ENCODE data around the gene SHC3. TPM values are rescaled to one million over a fixed set of nuclear protein-coding genes. Genes with fewer than 3 reads are reported as not detected.

Gene SHC3
- total RNA-seq, 1 experiment from 2014 or later = 0.27 TPM

- Histone ChIP-seq H3K4me3 (replicated peaks in 1 of 2; ENCODE audit: low read depth in 1 of 2, low read length in 2 of 2) (no peak overlapping the region), H3K27ac (ENCODE audit: low read depth, low read length) (no peak overlapping the region), H3K27me3 (ENCODE audit: insufficient read depth, low read length) (0 out of 2 replicates have a peak, but pooled peaks cover 7% of the 10 kb centered on the region), H3K9me2 (ENCODE audit: insufficient read depth) (no peaks in the 10 kb centered on the region), H3K4me1 (ENCODE audit: control insufficient read depth in 1 of 2, insufficient read depth in 2 of 2, low read length in 2 of 2) (peaks cover 0 to 6% of the 10 kb centered on the region in 2 experiments; a peak in 1 of 4 replicates), H3K9me3 (ENCODE audit: control insufficient read depth in 1 of 2, insufficient read depth in 1 of 2, low read depth in 1 of 2, low read length in 2 of 2) (no peaks in the 10 kb centered on the region; a peak in 1 of 4 replicates), H3K36me3 (ENCODE audit: control insufficient read depth in 1 of 2, insufficient read depth in 2 of 2, low read length in 2 of 2) (no peaks in the 10 kb centered on the region), H3K9ac (ENCODE audit: low read length) (no peak overlapping the region), H2AFZ (ENCODE audit: low read depth, low read length, poor library complexity, severe bottlenecking) (no peak overlapping the region), H4K20me1 (ENCODE audit: insufficient read depth) (no peaks in the 10 kb centered on the region), H3K79me2 (ENCODE audit: insufficient read depth, low read length) (no peaks in the 10 kb centered on the region), H3K4me2 (ENCODE audit: low read length) (no peak overlapping the region)
- no peak for DNase-seq (ENCODE audit: low read depth, low spot score)
- no peak for ATAC-seq
- TF ChIP-seq CEBPB (IDR thresholded peaks at IDR 0.05; ENCODE audit: low read depth) (no peak), ELF1 (IDR thresholded peaks at IDR 0.05; ENCODE audit: borderline replicate concordance, low read depth) (no peak), TCF7L2 (IDR thresholded peaks at IDR 0.05; ENCODE audit: borderline replicate concordance, extremely low read depth, insufficient read depth, insufficient read length) (no peak), EGR1 (IDR thresholded peaks at IDR 0.05; ENCODE audit: low read depth) (no peak), SRF (IDR thresholded peaks at IDR 0.05; ENCODE audit: low read depth) (no peak), SIN3A (IDR thresholded peaks at IDR 0.05; ENCODE audit: low read depth) (no peak), EZH2 (IDR thresholded peaks at IDR 0.05) (no peak), FOSL1 (IDR thresholded peaks at IDR 0.05; ENCODE audit: low read depth) (no peak), ATF3 (IDR thresholded peaks at IDR 0.05) (no peak), RAD21 (IDR thresholded peaks at IDR 0.05; ENCODE audit: low read depth) (no peak), SP1 (IDR thresholded peaks at IDR 0.05; ENCODE audit: low read depth) (no peak), ZBTB33 (IDR thresholded peaks at IDR 0.05; ENCODE audit: extremely low read depth, insufficient replicate concordance, low read length) (no peak), POLR2A (IDR thresholded peaks at IDR 0.05; ENCODE audit: borderline replicate concordance, extremely low read depth, insufficient read depth, insufficient read length) (no peak), POLR2AphosphoS5 (IDR thresholded peaks at IDR 0.05; ENCODE audit: low read depth, low read length) (no peak), CTCF (IDR thresholded peaks at IDR 0.05 in 2 of 3, conservative IDR thresholded peaks at IDR 0.05 in 1 of 3; ENCODE audit: borderline replicate concordance in 1 of 3, insufficient read depth in 1 of 3, low read depth in 2 of 3, low read length in 2 of 3) (no peak), ZFX (IDR thresholded peaks at IDR 0.05) (no peak), EZH2phosphoT487 (IDR thresholded peaks at IDR 0.05; ENCODE audit: borderline replicate concordance) (no peak)
- TF ChIP-seq, protein P1, sequence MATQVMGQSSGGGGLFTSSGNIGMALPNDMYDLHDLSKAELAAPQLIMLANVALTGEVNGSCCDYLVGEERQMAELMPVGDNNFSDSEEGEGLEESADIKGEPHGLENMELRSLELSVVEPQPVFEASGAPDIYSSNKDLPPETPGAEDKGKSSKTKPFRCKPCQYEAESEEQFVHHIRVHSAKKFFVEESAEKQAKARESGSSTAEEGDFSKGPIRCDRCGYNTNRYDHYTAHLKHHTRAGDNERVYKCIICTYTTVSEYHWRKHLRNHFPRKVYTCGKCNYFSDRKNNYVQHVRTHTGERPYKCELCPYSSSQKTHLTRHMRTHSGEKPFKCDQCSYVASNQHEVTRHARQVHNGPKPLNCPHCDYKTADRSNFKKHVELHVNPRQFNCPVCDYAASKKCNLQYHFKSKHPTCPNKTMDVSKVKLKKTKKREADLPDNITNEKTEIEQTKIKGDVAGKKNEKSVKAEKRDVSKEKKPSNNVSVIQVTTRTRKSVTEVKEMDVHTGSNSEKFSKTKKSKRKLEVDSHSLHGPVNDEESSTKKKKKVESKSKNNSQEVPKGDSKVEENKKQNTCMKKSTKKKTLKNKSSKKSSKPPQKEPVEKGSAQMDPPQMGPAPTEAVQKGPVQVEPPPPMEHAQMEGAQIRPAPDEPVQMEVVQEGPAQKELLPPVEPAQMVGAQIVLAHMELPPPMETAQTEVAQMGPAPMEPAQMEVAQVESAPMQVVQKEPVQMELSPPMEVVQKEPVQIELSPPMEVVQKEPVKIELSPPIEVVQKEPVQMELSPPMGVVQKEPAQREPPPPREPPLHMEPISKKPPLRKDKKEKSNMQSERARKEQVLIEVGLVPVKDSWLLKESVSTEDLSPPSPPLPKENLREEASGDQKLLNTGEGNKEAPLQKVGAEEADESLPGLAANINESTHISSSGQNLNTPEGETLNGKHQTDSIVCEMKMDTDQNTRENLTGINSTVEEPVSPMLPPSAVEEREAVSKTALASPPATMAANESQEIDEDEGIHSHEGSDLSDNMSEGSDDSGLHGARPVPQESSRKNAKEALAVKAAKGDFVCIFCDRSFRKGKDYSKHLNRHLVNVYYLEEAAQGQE (IDR thresholded peaks at IDR 0.05; ENCODE audit: low read depth) = no peak
- TF ChIP-seq, protein P2, sequence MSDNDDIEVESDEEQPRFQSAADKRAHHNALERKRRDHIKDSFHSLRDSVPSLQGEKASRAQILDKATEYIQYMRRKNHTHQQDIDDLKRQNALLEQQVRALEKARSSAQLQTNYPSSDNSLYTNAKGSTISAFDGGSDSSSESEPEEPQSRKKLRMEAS (IDR thresholded peaks at IDR 0.05) = no peak
- intact Hi-C loops (cut with micrococcal nuclease) = no loop called here
- ChIA-PET RAD21 (ENCODE audit: low non-redundant PET in 1 of 2, low total read pairs in 2 of 2, uncharacterized antibody in 2 of 2, unreplicated experiment in 2 of 2) (no interaction called here), CTCF (no interaction called here), POLR2A (no interaction called here)
- no TSS peak for BruUV-seq (replicated peaks)
Measured at GRCh38 chr9:88968799-88969198, 209.8 kb downstream of the SHC3 start.

Data from HCT116 (cell line).